Measurements from ENCODE around the gene ABCC6. TPM values are rescaled to one million over a fixed set of nuclear protein-coding genes. Genes with fewer than 3 reads are reported as not detected.

The ABCC6 gene
- total RNA-seq, 3 donors from 2014 or later (not counting 1 experiment from before 2014, with no cell fraction given) = 0.16 to 0.25 TPM; not detected in 1

DNA sequence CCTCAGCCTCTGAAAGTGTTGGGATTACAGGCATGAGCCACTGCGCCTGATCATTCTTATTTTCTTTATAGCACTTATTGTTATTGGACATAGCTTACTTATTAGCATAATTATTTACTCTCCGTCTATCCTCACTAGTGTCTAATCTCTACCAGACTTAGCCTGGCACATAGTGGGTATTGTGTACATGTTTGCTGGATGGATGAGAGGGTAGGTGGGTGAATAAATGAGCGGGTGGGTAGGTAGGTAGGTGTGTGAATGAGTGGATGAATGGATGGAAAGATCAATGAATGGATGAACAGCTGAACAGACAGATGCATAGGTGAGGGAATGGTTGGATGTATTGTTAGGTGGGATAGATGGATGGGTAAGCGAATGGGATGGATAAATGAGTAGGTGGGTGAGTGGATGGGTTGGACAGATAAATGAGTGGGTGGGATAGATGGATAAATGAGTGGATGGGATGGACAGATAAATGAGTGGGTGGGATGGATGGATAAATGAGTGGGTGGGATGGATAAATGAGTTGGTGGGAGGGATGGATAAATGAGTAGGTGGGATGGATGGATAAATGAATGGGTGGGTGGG is 51.9 kb downstream of the ABCC6 start:
- ATAC-seq = no peak
- H3K9me3 Mint-ChIP-seq = no peaks in the 10 kb centered on the region

DNA sequence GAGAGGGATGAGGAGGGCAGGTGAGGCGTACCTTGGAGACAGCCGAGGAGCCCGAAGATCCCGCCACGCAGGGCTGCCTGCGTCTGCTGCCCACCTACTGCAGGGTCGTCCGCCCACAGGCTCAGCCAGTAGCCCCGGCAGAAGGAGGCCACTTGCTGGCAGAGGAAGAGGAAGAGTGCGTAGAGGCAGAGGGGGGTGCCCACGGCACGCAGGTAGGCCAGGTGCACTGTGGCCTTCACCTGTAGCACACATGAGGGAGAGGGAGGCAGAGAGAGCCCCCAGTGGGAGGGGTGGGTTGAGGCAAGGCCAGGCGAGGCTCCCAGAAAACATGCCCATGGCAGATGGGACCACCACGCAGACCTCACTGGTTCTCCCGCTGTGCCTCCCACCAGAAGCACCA is 53.7 kb downstream of the ABCC6 start:
- no peak overlapping the region for H3K27ac ChIP-seq (ENCODE audit: low read length)
- no peaks in the 10 kb centered on the region for H3K9me3 ChIP-seq (ENCODE audit: control insufficient read depth, insufficient read depth, low read length)
- Mint-ChIP-seq H3K4me3 (no peak overlapping the region), H3K27ac (no peak overlapping the region), H3K27me3 (ENCODE audit: low read depth in 2 of 2) (no peaks in the 10 kb centered on the region), H3K36me3 (no peaks in the 10 kb centered on the region), H3K4me1 (no peaks in the 10 kb centered on the region), H3K9me3 (no peaks in the 10 kb centered on the region)
- no peak overlapping the region for H3K4me3 ChIP-seq (ENCODE audit: low read length)
- ATAC-seq (no peak), DNase-seq (no peak)
- no peaks in the 10 kb centered on the region for H3K36me3 ChIP-seq (ENCODE audit: control insufficient read depth, insufficient read depth, low read length)
- H3K4me1 ChIP-seq (ENCODE audit: control insufficient read depth, insufficient read depth, low read length) = no peaks in the 10 kb centered on the region
- intact Hi-C loops (cut with micrococcal nuclease) = no loop called here
- WGBS (ENCODE audit: insufficient coverage) = 94% methylated on average over 15 of the region's 15 CpGs
- TF ChIP-seq, protein P1, sequence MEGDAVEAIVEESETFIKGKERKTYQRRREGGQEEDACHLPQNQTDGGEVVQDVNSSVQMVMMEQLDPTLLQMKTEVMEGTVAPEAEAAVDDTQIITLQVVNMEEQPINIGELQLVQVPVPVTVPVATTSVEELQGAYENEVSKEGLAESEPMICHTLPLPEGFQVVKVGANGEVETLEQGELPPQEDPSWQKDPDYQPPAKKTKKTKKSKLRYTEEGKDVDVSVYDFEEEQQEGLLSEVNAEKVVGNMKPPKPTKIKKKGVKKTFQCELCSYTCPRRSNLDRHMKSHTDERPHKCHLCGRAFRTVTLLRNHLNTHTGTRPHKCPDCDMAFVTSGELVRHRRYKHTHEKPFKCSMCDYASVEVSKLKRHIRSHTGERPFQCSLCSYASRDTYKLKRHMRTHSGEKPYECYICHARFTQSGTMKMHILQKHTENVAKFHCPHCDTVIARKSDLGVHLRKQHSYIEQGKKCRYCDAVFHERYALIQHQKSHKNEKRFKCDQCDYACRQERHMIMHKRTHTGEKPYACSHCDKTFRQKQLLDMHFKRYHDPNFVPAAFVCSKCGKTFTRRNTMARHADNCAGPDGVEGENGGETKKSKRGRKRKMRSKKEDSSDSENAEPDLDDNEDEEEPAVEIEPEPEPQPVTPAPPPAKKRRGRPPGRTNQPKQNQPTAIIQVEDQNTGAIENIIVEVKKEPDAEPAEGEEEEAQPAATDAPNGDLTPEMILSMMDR (IDR thresholded peaks at IDR 0.05) = no peak
- no peaks in the 10 kb centered on the region for H3K27me3 ChIP-seq (ENCODE audit: control insufficient read depth, insufficient read depth, low read length)

More for the DNA sequence above, 51.9 kb downstream of the ABCC6 start:
- TF ChIP-seq, protein P1 (IDR thresholded peaks at IDR 0.05) = no peak
- H3K27ac Mint-ChIP-seq = no peak overlapping the region
- Histone ChIP-seq H3K4me1 (ENCODE audit: control insufficient read depth, insufficient read depth, low read length) (no peaks in the 10 kb centered on the region), H3K4me3 (ENCODE audit: low read length) (no peak overlapping the region), H3K27me3 (ENCODE audit: control insufficient read depth, insufficient read depth, low read length) (no peaks in the 10 kb centered on the region), H3K9me3 (ENCODE audit: control insufficient read depth, insufficient read depth, low read length) (no peaks in the 10 kb centered on the region), H3K27ac (ENCODE audit: low read length) (no peak overlapping the region), H3K36me3 (ENCODE audit: control insufficient read depth, insufficient read depth, low read length) (no peaks in the 10 kb centered on the region)
- intact Hi-C loops (cut with micrococcal nuclease) = no loop called here
- DNase-seq = no peak
- no peaks in the 10 kb centered on the region for H3K4me1 Mint-ChIP-seq
- H3K4me3 Mint-ChIP-seq = no peak overlapping the region
- 89% methylated on average over 2 of the region's 4 CpGs for WGBS (ENCODE audit: insufficient coverage)
- H3K36me3 Mint-ChIP-seq = no peaks in the 10 kb centered on the region
- no peaks in the 10 kb centered on the region for H3K27me3 Mint-ChIP-seq (ENCODE audit: low read depth in 2 of 2)

DNA sequence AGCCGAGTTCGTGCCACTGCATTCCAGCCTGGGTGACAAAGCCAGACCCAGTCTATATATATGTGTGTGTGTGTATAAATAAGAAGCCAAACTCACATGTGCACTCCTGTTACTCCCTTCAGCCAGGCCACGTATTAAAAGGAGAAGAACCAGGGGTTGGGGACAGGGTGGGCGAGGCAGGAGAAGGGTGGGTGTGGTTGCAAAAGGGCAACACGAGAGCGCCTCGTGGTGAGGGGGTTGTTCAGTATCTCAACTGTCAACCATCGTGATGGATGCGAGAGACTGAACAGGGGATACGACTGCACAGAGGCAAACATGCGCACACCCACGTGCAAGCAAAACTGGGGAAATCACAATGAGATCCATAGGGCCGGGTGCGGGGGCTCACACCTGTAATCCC is 54.9 kb downstream of the ABCC6 start:
- intact Hi-C loops (cut with micrococcal nuclease) = no loop called here
- H3K27me3 Mint-ChIP-seq (ENCODE audit: low read depth in 2 of 2) = no peaks in the 10 kb centered on the region
- 88% methylated on average over 14 of the region's 14 CpGs for WGBS (ENCODE audit: insufficient coverage)
- H3K36me3 Mint-ChIP-seq = no peaks in the 10 kb centered on the region
- DNase-seq (no peak), ATAC-seq (no peak)
- no peaks in the 10 kb centered on the region for H3K4me1 Mint-ChIP-seq
- H3K9me3 Mint-ChIP-seq = no peaks in the 10 kb centered on the region
- no peaks in the 10 kb centered on the region for H3K27me3 ChIP-seq (ENCODE audit: control insufficient read depth, insufficient read depth, low read length)
- no peaks in the 10 kb centered on the region for H3K4me1 ChIP-seq (ENCODE audit: control insufficient read depth, insufficient read depth, low read length)
- H3K27ac ChIP-seq (ENCODE audit: low read length) = no peak overlapping the region
- no peak overlapping the region for H3K4me3 ChIP-seq (ENCODE audit: low read length)
- no peak overlapping the region for H3K4me3 Mint-ChIP-seq
- TF ChIP-seq, protein P1 (IDR thresholded peaks at IDR 0.05) = no peak
- no peaks in the 10 kb centered on the region for H3K9me3 ChIP-seq (ENCODE audit: control insufficient read depth, insufficient read depth, low read length)
- no peaks in the 10 kb centered on the region for H3K36me3 ChIP-seq (ENCODE audit: control insufficient read depth, insufficient read depth, low read length)
- no peak overlapping the region for H3K27ac Mint-ChIP-seq

DNA sequence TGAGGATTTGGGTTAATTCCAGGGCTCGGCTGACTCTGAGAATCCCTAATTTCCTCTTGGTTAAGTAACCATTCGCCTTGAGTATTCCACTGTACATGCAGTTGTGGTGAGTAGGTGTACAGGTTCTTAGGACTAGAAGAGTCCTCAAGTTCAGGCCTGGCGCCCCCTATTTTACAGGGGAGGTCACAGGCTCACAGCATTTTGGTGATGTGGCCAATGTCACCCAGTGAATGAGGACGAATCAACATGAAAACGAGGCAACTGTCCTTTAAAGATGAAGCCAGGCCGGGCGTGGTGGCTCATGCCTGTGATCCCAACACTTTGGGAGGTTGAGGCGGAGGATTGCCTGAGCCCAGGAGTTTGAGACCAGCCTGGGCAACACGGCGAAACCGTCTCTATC is 55.4 kb downstream of the ABCC6 start:
- WGBS (ENCODE audit: insufficient coverage) = 81% methylated on average over 11 of the region's 11 CpGs
- DNase-seq = no peak
- no peak for ATAC-seq
- Histone ChIP-seq H3K27ac (ENCODE audit: low read length) (no peak overlapping the region), H3K36me3 (ENCODE audit: control insufficient read depth, insufficient read depth, low read length) (no peaks in the 10 kb centered on the region), H3K4me1 (ENCODE audit: control insufficient read depth, insufficient read depth, low read length) (no peaks in the 10 kb centered on the region), H3K4me3 (ENCODE audit: low read length) (no peak overlapping the region), H3K9me3 (ENCODE audit: control insufficient read depth, insufficient read depth, low read length) (no peaks in the 10 kb centered on the region), H3K27me3 (ENCODE audit: control insufficient read depth, insufficient read depth, low read length) (no peaks in the 10 kb centered on the region)
- no peaks in the 10 kb centered on the region for H3K4me1 Mint-ChIP-seq
- no peaks in the 10 kb centered on the region for H3K9me3 Mint-ChIP-seq
- no peak overlapping the region for H3K4me3 Mint-ChIP-seq
- no peaks in the 10 kb centered on the region for H3K36me3 Mint-ChIP-seq
- no peaks in the 10 kb centered on the region for H3K27me3 Mint-ChIP-seq (ENCODE audit: low read depth in 2 of 2)
- intact Hi-C loops (cut with micrococcal nuclease) = no loop called here
- no peak overlapping the region for H3K27ac Mint-ChIP-seq
- TF ChIP-seq, protein P1 (IDR thresholded peaks at IDR 0.05) = no peak

Measured in natural killer cell (primary cell).